Measurements from ENCODE around the gene PTPRG. TPM values are rescaled to one million over a fixed set of nuclear protein-coding genes. Genes with fewer than 3 reads are reported as not detected.

PTPRG gene
- total RNA-seq, 1 donor from 2014 or later: 39.6 TPM

DNA sequence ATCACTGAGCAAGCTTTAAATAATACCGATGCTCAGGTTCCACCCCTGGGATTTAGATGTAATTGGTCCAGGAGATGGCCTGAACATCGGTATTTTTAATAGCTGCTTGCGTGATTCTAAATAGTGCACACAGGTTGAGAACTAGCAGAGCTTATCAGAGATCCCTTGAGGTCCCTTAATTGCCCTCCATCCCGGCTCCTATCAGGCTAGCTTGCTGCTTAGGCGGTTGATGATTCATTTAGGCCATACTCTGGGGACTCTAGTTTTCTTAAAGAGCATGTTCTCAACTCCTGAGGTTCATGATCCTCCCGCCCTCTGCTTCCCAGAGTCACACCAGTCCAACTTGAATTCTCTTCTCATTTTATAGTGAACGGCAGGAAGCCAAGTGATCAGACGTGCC lies 531.7 kb downstream of the PTPRG start:
- FAIRE-seq (no peak), DNase-seq (ENCODE audit: low read depth) (no peak)
- no peaks in the 10 kb centered on the region for H3K9me3 Mint-ChIP-seq (ENCODE audit: unreplicated experiment)
- Histone ChIP-seq H3K4me2 (ENCODE audit: low read length) (no peak overlapping the region), H3K4me1 (ENCODE audit: insufficient read depth, low read length) (no peaks in the 10 kb centered on the region), H3K9me3 (ENCODE audit: insufficient read depth, low read depth, low read length) (no peaks in the 10 kb centered on the region), H3K27me3 (ENCODE audit: insufficient read depth, low read length) (no peaks in the 10 kb centered on the region), H2AFZ (ENCODE audit: low read depth, low read length) (no peak overlapping the region), H3K79me2 (ENCODE audit: insufficient read depth, low read length) (no peaks in the 10 kb centered on the region), H3K27ac (ENCODE audit: low read depth, low read length) (no peak overlapping the region), H3K36me3 (ENCODE audit: insufficient read depth, low read length) (no peaks in the 10 kb centered on the region), H3K4me3 (ENCODE audit: insufficient read depth, low read depth, low read length) (no peak overlapping the region), H4K20me1 (ENCODE audit: insufficient read depth, low read length) (no peaks in the 10 kb centered on the region), H3K9ac (ENCODE audit: low read length) (no peak overlapping the region)
- no peaks in the 10 kb centered on the region for H3K27me3 Mint-ChIP-seq (ENCODE audit: low read depth, unreplicated experiment)
- peaks cover 9% of the 10 kb centered on the region for H3K4me1 Mint-ChIP-seq (ENCODE audit: low read depth, unreplicated experiment)
- peaks cover 2% of the 10 kb centered on the region for H3K36me3 Mint-ChIP-seq (ENCODE audit: low read depth, unreplicated experiment)
- no peak for TF ChIP-seq EZH2 (IDR thresholded peaks at IDR 0.05; ENCODE audit: insufficient read depth, low read length)
- TF ChIP-seq, protein P1, sequence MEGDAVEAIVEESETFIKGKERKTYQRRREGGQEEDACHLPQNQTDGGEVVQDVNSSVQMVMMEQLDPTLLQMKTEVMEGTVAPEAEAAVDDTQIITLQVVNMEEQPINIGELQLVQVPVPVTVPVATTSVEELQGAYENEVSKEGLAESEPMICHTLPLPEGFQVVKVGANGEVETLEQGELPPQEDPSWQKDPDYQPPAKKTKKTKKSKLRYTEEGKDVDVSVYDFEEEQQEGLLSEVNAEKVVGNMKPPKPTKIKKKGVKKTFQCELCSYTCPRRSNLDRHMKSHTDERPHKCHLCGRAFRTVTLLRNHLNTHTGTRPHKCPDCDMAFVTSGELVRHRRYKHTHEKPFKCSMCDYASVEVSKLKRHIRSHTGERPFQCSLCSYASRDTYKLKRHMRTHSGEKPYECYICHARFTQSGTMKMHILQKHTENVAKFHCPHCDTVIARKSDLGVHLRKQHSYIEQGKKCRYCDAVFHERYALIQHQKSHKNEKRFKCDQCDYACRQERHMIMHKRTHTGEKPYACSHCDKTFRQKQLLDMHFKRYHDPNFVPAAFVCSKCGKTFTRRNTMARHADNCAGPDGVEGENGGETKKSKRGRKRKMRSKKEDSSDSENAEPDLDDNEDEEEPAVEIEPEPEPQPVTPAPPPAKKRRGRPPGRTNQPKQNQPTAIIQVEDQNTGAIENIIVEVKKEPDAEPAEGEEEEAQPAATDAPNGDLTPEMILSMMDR (IDR thresholded peaks at IDR 0.05; ENCODE audit: insufficient read depth, low read depth, low read length): no peak
- no peak overlapping the region for H3K4me3 Mint-ChIP-seq (ENCODE audit: unreplicated experiment)
- no peak overlapping the region for H3K27ac Mint-ChIP-seq (ENCODE audit: unreplicated experiment)

DNA sequence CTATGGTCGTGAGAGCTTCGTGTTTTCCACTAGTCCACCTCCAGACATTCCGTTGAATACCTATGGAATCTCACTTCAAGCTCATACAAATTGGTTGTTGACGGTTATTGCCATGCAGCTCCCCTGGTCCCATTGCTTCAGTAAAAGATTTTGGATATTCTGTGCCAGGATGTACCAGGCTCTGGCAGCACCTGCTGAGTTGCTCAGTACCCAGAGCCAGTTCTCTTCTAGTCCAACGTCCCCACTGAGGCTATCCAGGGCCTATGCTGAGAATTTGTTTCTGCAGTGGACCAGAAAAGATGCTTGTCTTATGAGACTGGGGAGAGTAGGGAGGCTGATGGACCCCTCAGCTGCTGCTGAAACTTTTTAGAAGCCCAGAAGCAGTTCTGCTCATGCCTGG lies 533.1 kb downstream of the PTPRG start:
- no peak overlapping the region for H3K9ac ChIP-seq (ENCODE audit: low read length)
- no peaks in the 10 kb centered on the region for H3K27me3 ChIP-seq (ENCODE audit: insufficient read depth, low read length)
- H3K9me3 Mint-ChIP-seq (ENCODE audit: unreplicated experiment): no peaks in the 10 kb centered on the region
- FAIRE-seq (no peak), DNase-seq (ENCODE audit: low read depth) (no peak)
- H3K27me3 Mint-ChIP-seq (ENCODE audit: low read depth, unreplicated experiment): no peaks in the 10 kb centered on the region
- H3K36me3 ChIP-seq (ENCODE audit: insufficient read depth, low read length): no peaks in the 10 kb centered on the region
- H3K27ac Mint-ChIP-seq (ENCODE audit: unreplicated experiment): no peak overlapping the region
- no peak overlapping the region for H3K4me2 ChIP-seq (ENCODE audit: low read length)
- H2AFZ ChIP-seq (ENCODE audit: low read depth, low read length): no peak overlapping the region
- no peak overlapping the region for H3K4me3 ChIP-seq (ENCODE audit: insufficient read depth, low read depth, low read length)
- H3K36me3 Mint-ChIP-seq (ENCODE audit: low read depth, unreplicated experiment): peaks cover 2% of the 10 kb centered on the region
- H3K4me1 Mint-ChIP-seq (ENCODE audit: low read depth, unreplicated experiment): peaks cover 9% of the 10 kb centered on the region
- H3K9me3 ChIP-seq (ENCODE audit: insufficient read depth, low read depth, low read length): no peaks in the 10 kb centered on the region
- TF ChIP-seq, protein P1 (IDR thresholded peaks at IDR 0.05; ENCODE audit: insufficient read depth, low read depth, low read length): no peak
- TF ChIP-seq EZH2 (IDR thresholded peaks at IDR 0.05; ENCODE audit: insufficient read depth, low read length): no peak
- no peaks in the 10 kb centered on the region for H3K4me1 ChIP-seq (ENCODE audit: insufficient read depth, low read length)
- H3K4me3 Mint-ChIP-seq (ENCODE audit: unreplicated experiment): no peak overlapping the region
- no peak overlapping the region for H3K27ac ChIP-seq (ENCODE audit: low read depth, low read length)
- no peaks in the 10 kb centered on the region for H3K79me2 ChIP-seq (ENCODE audit: insufficient read depth, low read length)
- H4K20me1 ChIP-seq (ENCODE audit: insufficient read depth, low read length): no peaks in the 10 kb centered on the region

DNA sequence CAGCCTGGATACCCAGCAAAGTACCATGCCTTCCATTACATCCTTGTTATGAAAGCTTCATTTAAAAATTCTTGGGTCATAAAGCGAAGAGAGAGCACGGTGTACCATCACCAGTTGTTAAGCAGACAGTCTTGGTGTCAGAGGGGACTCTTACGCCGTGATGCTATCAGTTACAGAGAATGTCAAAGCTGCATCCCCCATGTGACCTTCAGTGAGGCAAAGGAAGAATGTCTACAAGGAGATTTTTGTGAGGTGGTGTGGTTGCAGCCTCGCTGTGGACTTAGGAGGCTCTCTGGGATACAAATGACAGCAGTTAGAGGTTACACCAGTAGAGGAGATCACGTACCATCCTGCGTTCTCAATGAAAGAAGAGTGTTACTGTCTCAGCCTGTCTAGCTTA lies 533.7 kb downstream of the PTPRG start:
- H3K4me2 ChIP-seq (ENCODE audit: low read length): no peak overlapping the region
- H3K36me3 ChIP-seq (ENCODE audit: insufficient read depth, low read length): no peaks in the 10 kb centered on the region
- Mint-ChIP-seq H3K36me3 (ENCODE audit: low read depth, unreplicated experiment) (peaks cover 2% of the 10 kb centered on the region), H3K9me3 (ENCODE audit: unreplicated experiment) (no peaks in the 10 kb centered on the region), H3K4me1 (ENCODE audit: low read depth, unreplicated experiment) (peaks cover 9% of the 10 kb centered on the region), H3K4me3 (ENCODE audit: unreplicated experiment) (no peak overlapping the region), H3K27me3 (ENCODE audit: low read depth, unreplicated experiment) (no peaks in the 10 kb centered on the region), H3K27ac (ENCODE audit: unreplicated experiment) (no peak overlapping the region)
- no peaks in the 10 kb centered on the region for H3K27me3 ChIP-seq (ENCODE audit: insufficient read depth, low read length)
- H3K9me3 ChIP-seq (ENCODE audit: insufficient read depth, low read depth, low read length): no peaks in the 10 kb centered on the region
- DNase-seq (ENCODE audit: low read depth) (no peak), FAIRE-seq (no peak)
- H4K20me1 ChIP-seq (ENCODE audit: insufficient read depth, low read length): no peaks in the 10 kb centered on the region
- H3K9ac ChIP-seq (ENCODE audit: low read length): no peak overlapping the region
- no peak overlapping the region for H3K27ac ChIP-seq (ENCODE audit: low read depth, low read length)
- no peak for TF ChIP-seq EZH2 (IDR thresholded peaks at IDR 0.05; ENCODE audit: insufficient read depth, low read length)
- TF ChIP-seq, protein P1 (IDR thresholded peaks at IDR 0.05; ENCODE audit: insufficient read depth, low read depth, low read length): no peak
- no peaks in the 10 kb centered on the region for H3K4me1 ChIP-seq (ENCODE audit: insufficient read depth, low read length)
- H2AFZ ChIP-seq (ENCODE audit: low read depth, low read length): no peak overlapping the region
- no peaks in the 10 kb centered on the region for H3K79me2 ChIP-seq (ENCODE audit: insufficient read depth, low read length)
- H3K4me3 ChIP-seq (ENCODE audit: insufficient read depth, low read depth, low read length): no peak overlapping the region
